HG02763 (cell line): ENCODE data around the gene NECAB2.
"Not testable (repeated sequence)": the region's sequence is repeated elsewhere in the genome, so short reads cannot be mapped to it uniquely, and the experiment has no call there.

ENCODE experiments used
- ATAC-seq: cut with Tn5 transposase; IDR thresholded peaks from one replicate; pipeline ENCODE4 v1.9.1; 2021; ENCODE audit warnings: mild to moderate bottlenecking, moderate library complexity; ENCODE audit not compliant: unreplicated experiment

The NECAB2 gene

DNA sequence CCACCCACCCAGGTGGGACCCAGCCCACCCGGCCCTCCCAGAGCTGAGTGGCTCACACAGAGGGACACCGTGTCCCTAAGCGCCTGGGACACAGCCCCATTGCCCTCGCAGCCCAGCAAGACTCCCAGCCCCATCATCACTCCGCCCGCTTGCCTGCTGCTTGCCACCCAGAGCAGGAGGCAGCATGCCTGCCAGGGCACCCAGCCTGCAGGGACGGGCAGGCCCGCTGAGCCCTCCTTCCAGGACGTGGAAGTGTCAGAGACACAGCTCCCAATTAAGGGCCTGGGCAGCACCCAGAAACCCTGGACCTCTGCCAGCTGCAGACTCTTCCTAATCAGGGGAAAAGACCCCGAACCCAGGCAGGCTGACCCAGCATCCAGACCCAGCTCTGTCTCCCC is 32.2 kb upstream of the NECAB2 start:
- no peak for ATAC-seq

DNA sequence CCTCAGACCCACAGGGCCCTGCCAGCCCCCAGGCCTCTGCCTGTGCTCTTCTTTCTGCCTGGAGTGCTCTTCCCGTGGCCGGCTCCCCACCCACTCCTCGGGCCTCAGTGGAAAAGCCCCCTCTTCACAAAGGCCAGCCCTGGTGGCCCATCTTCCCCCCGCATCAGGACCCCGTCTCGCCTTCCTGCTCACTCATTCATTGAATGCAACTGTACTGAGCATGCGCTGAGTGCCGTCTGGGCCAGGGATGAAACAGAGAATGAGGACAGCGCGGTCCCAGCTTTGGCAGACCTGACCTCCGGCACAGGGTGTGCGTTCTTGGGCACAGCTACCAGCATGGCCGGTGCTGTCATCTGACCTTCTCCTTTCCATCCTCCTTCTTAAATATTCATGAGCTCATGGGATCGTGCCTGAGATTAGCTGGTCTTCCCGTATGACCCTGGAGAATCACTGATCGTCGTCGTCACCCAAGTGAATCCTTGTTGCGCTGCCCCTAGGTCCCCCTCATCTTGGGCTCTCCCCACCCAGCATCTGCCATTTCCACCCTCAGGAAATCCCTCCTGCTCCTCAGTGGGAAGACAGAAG is 31.4 kb upstream of the NECAB2 start:
- no peak for ATAC-seq

DNA sequence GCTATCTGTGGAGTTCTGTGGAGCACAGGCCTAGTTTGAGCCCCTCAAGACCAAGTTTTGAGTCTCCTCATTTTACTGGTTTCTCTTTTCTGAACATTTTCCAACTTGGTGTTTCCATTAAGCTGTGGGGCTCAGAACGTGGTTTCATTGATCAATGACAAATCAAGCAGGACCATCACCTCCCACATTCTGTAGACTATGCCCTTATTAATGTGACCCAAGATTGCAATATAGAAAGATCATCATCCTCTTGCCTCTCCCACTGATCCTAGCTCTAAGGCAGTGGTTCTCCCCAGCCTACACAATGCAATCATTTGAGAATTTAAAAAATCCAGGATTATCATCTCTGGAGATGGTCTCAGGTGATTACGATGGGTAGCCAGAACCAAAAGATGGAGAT is 30.8 kb upstream of the NECAB2 start:
- ATAC-seq = no peak

DNA sequence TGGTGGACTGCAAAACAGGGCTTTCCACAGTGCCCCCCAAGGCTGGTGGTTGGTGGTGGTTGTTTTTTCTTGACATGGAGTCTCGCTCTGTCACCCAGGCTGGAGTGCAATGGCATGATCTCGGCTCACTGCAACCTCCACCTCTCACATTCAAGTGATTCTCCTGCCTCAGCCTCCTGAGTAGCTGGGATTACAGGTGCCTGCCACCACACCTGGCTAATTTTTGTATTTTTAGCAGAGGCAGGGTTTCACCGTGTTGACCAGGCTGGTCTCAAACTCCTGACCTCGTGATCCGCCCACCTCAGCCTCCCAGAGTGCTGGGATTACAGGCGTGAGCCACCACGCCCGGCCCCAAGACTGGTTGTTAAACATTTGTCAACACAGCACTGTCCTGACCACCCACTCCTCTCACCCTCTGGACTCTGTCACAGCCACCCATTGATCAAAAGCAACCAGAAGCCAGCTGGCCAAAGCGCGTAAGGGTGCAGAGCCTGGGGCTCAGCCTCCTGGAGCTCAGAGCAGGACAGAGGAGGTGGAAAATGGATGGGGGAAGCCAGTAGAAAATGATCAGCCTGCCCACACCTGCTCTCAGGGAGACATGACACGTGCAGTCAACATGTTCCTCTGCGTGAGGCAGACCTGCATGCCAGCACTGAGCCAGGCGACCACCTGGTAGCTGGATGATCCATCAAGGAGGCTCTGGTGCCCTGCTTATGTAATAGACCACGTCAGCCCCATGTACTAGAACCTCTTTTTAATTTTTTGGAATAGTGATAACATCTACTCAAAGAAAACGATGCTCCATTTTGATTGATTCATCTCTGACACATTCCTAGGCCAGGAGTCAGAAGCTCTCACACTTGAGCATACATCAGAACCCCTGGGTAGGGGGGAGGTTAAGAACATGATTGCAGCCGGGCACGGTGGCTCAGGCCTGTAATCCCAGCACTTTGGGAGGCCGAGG is 29.8 kb upstream of the NECAB2 start:
- no peak for ATAC-seq

GRCh38 chr16:83939266-83939855 is 28.7 kb upstream of the NECAB2 start:
- ATAC-seq = no peak

DNA sequence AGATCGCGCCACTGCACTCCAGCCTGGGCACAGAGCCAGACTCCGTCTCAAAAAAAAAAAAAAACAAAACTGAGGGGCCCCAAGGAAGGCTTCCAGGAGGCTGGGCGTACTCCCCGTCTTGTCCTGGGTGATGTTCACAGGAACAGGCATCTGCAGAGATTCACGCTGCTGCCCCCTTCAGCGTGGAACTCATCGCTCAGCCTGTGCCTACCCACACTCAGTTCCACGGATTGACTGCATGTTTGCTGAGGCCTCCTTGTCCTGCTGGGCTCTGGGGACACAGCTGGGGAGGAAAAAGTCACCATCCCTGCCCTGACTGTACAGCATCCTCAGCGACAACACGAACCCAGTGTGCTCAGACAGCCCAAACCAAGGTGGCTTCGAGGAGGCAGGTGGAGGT is 27.9 kb upstream of the NECAB2 start:
- ATAC-seq = no peak

GRCh38 chr16:83940630-83941378 is 27.2 kb upstream of the NECAB2 start:
- ATAC-seq = no peak

- not testable (repeated sequence) for ATAC-seq
Measured at GRCh38 chr16:83941546-83941945, 26.5 kb upstream of the NECAB2 start.

DNA sequence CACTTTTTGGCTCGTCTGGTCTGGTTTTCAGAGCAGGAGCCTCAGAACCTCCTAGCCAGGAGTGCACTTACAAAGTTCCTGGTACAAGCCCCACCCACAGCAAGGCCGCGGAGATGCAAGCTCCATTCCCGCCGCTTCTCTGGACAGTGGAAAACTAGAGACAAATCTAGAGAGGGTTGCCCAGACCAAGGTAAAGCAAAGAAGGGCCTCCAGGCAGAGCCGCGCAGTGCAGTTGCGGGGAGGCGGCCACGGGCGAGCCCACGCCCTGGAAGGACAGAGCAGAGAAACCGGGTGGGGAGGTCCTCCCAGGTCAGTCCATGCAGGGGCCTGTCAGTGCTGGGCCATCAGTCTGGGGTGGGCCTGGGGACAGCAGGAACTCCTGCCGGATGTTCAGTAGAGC is 26.0 kb upstream of the NECAB2 start:
- ATAC-seq = no peak

GRCh38 chr16:83942815-83943515 is 25.1 kb upstream of the NECAB2 start:
- no peak for ATAC-seq

GRCh38 chr16:83943516-83944050 is 24.5 kb upstream of the NECAB2 start:
- no peak for ATAC-seq

DNA sequence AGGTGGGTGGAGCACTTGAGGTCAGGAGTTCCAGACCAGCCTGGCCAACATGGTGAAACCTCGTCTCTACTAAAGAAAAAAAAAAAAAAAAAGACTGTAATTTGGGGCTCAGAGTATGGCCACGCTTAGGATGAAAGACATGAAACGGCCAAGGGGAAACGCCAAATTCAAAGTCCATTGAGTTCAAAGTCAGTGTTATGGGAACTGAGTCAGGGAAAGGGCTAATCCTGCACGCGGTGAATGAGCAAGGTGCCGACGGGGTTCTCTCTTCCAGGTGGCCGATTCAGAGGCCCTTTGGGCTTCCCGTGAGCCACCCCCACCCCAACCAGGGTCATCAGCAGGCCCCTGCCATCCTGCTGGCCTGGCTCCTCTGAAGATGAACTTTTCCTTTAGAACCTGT is 22.5 kb upstream of the NECAB2 start:
- no peak for ATAC-seq

GRCh38 chr16:83946154-83946780 is 21.8 kb upstream of the NECAB2 start:
- no peak for ATAC-seq

GRCh38 chr16:83946781-83947566 is 21.1 kb upstream of the NECAB2 start:
- ATAC-seq = no peak

DNA sequence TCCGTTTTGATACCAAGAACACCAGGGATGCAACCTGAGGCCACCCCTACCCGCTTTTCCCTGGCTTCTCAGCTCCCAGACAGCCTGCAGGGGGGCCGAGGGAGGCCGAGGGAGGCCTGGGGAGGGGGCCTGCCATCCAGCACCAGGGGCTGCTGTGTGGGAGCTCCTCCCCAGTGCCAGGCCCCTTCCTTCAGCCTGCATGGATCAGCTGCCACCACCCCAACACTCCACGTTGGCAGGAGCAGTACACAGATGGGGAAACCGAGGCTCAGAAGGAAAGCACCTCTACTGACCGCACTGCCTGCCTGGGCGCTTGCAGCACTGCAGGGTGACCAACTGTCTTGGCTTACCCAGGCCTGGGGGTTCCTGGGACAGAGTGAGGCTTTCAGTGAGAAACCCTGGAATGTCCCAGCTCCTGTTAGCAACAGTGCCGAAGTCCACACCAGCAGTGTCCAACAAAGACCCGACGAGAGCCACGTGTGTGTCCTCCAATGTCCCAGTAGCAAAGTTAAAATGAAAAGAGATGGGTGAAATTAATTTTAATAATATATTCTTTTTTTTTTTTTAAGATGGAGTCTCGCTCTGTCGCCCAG is 20.3 kb upstream of the NECAB2 start:
- no peak for ATAC-seq

- ATAC-seq = no peak
Measured at GRCh38 chr16:83948914-83949723, 18.9 kb upstream of the NECAB2 start.

DNA sequence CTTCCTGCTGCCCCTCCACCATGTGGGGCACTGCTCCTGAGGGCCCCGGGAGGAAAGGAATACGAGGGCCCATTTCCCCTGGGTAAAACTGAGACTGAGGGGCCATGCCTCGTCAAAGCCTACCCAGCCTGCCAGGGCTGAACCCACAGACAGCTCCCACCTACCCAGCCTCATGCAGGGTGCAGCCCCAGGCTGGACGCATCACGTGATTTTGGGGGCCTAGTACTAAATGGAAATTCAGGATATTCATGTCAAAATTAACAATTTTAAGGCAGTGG is 18.4 kb upstream of the NECAB2 start:
- ATAC-seq = no peak

- not testable (repeated sequence) for ATAC-seq
Measured at GRCh38 chr16:83950862-83951399, 17.1 kb upstream of the NECAB2 start.
